HepG2 (cell line): ENCODE data around the gene CMTM3. TPM values are rescaled to one million over a fixed set of nuclear protein-coding genes. Genes with fewer than 3 reads are reported as not detected.

Source experiments
- ATF3 ChIP-seq: sonication (generic); formaldehyde crosslinking; IDR thresholded peaks from 2 replicates; pipeline ENCODE4 v1.4.0; 2020; ENCODE audit warnings: missing genetic modification reagents
- GPN1 ChIP-seq: sonication (generic); formaldehyde crosslinking; IDR thresholded peaks from 2 replicates; pipeline ENCODE4 v1.5.1; 2020; ENCODE audit warnings: missing genetic modification reagents, borderline replicate concordance
- JUNB ChIP-seq: sonication (generic); formaldehyde crosslinking; IDR thresholded peaks from 2 replicates; pipeline ENCODE4 v1.8.0; 2022; ENCODE audit warnings: missing genetic modification reagents, mild to moderate bottlenecking, borderline replicate concordance
- LCORL ChIP-seq, 2 experiments: fragments of 450-650 bp in 1 of 2; sonication (generic) in 1 of 2; formaldehyde crosslinking in 1 of 2; IDR thresholded peaks; 2 replicates each; pipeline versions ENCODE4 v1.5.0 to v1.6.1; 2017 to 2020; ENCODE audit warnings: antibody characterized with exemption in 1 of 2, missing genetic modification reagents in 1 of 2
- MTA3 ChIP-seq: sonication (generic); formaldehyde crosslinking; IDR thresholded peaks from 2 replicates; pipeline ENCODE4 v1.4.0; 2020; ENCODE audit warnings: missing genetic modification reagents
- PITX1 ChIP-seq: sonication (generic); formaldehyde crosslinking; IDR thresholded peaks from 2 replicates; pipeline ENCODE4 v1.5.1; 2020; ENCODE audit warnings: mild to moderate bottlenecking, missing genetic modification reagents
- SIN3B ChIP-seq: fragments of 150-350 bp; IDR thresholded peaks from 2 replicates; pipeline ENCODE4 v1.6.1; 2014; ENCODE audit warnings: low read length
- SP4 ChIP-seq: sonication (generic); formaldehyde crosslinking; IDR thresholded peaks from 2 replicates; pipeline ENCODE4 v1.8.1; 2023; ENCODE audit warnings: mild to moderate bottlenecking, missing genetic modification reagents
- ZNF160 ChIP-seq: sonication (generic); formaldehyde crosslinking; IDR thresholded peaks from 2 replicates; pipeline ENCODE4 v1.8.0; 2022; ENCODE audit warnings: mild to moderate bottlenecking, inconsistent platforms, missing genetic modification reagents
- ZNF207 ChIP-seq: fragments of 450-650 bp; IDR thresholded peaks from 2 replicates; pipeline ENCODE4 v1.6.1; 2016; ENCODE audit warnings: antibody characterized with exemption, borderline replicate concordance
- ZNF256 ChIP-seq: sonication (generic); formaldehyde crosslinking; conservative IDR thresholded peaks from 2 replicates; pipeline ENCODE4 v1.4.0; 2020; ENCODE audit warnings: missing genetic modification reagents
- ZNF274 ChIP-seq: sonication (generic); formaldehyde crosslinking; IDR thresholded peaks from 2 replicates; pipeline ENCODE4 v1.5.1; 2020; ENCODE audit warnings: mild to moderate bottlenecking, missing genetic modification reagents
- ZNF33B ChIP-seq: sonication (generic); formaldehyde crosslinking; IDR thresholded peaks from 2 replicates; pipeline ENCODE4 v1.5.1; 2020; ENCODE audit warnings: mild to moderate bottlenecking, missing genetic modification reagents
- ZNF580 ChIP-seq: IDR thresholded peaks from 2 replicates; pipeline ENCODE4 v1.6.1; 2016; ENCODE audit warnings: low read depth, borderline replicate concordance
- ZNF609 ChIP-seq: sonication (generic); formaldehyde crosslinking; IDR thresholded peaks from 2 replicates; pipeline ENCODE4 v1.4.0; 2020; ENCODE audit warnings: mild to moderate bottlenecking, missing genetic modification reagents, borderline replicate concordance
- ZNF878 ChIP-seq: sonication (generic); formaldehyde crosslinking; IDR thresholded peaks from 2 replicates; pipeline ENCODE4 v1.8.1; 2023; ENCODE audit warnings: mild to moderate bottlenecking, missing genetic modification reagents, moderate library complexity
- ZSCAN20 ChIP-seq: sonication (generic); formaldehyde crosslinking; IDR thresholded peaks from 2 replicates; pipeline ENCODE4 v1.4.0; 2020; ENCODE audit warnings: missing genetic modification reagents, mild to moderate bottlenecking, borderline replicate concordance
- polyA plus RNA-seq, 8 experiments: library from polyadenylated mRNA; depleted of rRNA in 3 of 8; stranded (reverse) in 7 of 8; unstranded in 1 of 8; fragments of >200 nt; fragmentation: Illumina TruSeq in 4 of 8; extraction: Trizol in 4 of 8; gene quantifications; 2 replicates each; pipeline versions ENCODE4 v1.2.1 to v1.2.3, GENCODE V29; 2011 to 2016; ENCODE audit warnings: low read depth in 4 of 8, missing spikeins in 1 of 8, mixed read lengths in 1 of 8; ENCODE audit not compliant: insufficient read depth in 1 of 8
- total RNA-seq, 5 experiments: library from RNA; depleted of rRNA; stranded (reverse); fragments of >200 nt; fragmentation: Illumina TruSeq; extraction: Trizol; gene quantifications; 2 replicates each; pipeline ENCODE4 v1.2.3, GENCODE V29; 2016; ENCODE audit warnings: low read depth in 1 of 5
- TF ChIP-seq, protein P1 (sequence below): sonication (generic); formaldehyde crosslinking; IDR thresholded peaks from 2 replicates; pipeline ENCODE4 v1.4.0; 2020; ENCODE audit warnings: mild to moderate bottlenecking, missing genetic modification reagents
- TF ChIP-seq, protein P2 (sequence below): sonication (generic); formaldehyde crosslinking; IDR thresholded peaks from 2 replicates; pipeline ENCODE4 v1.8.1; 2023; ENCODE audit warnings: mild to moderate bottlenecking, missing genetic modification reagents
- TF ChIP-seq, protein P3 (sequence below): sonication (generic); formaldehyde crosslinking; conservative IDR thresholded peaks from 2 replicates; pipeline ENCODE4 v1.4.0; 2020; ENCODE audit warnings: missing genetic modification reagents

Gene CMTM3
- total and polyA plus RNA-seq, 2 of the 13 experiments (the other 11 are each of a cell fraction or from before 2014, with no cell fraction given), result 29.2 to 48.7 TPM

- TF ChIP-seq ATF3 (CRISPR knock-in tag) (peak; percentile 84), ZNF274 (no peak), ZNF207 (no peak), JUNB (CRISPR knock-in tag) (no peak), LCORL (IDR thresholded peaks at IDR 0.05) (no peak), LCORL (CRISPR knock-in tag; IDR thresholded peaks at IDR 0.05) (peak; percentile 44; the same call in 1 of the 2 replicates), SIN3B (no peak), ZNF160 (CRISPR knock-in tag) (no peak), ZNF256 (CRISPR knock-in tag) (no peak), MTA3 (no peak), SP4 (CRISPR knock-in tag) (no peak), ZNF33B (CRISPR knock-in tag) (no peak), ZNF580 (CRISPR knock-in tag) (no peak), ZNF878 (no peak), ZSCAN20 (CRISPR knock-in tag) (no peak), ZNF609 (CRISPR knock-in tag) (no peak), PITX1 (CRISPR knock-in tag) (peak; percentile 22; the same call in 1 of the 2 replicates), GPN1 (CRISPR knock-in tag) (no peak)
- TF ChIP-seq, protein P1, sequence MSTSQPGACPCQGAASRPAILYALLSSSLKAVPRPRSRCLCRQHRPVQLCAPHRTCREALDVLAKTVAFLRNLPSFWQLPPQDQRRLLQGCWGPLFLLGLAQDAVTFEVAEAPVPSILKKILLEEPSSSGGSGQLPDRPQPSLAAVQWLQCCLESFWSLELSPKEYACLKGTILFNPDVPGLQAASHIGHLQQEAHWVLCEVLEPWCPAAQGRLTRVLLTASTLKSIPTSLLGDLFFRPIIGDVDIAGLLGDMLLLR (CRISPR knock-in tag), result no peak
- TF ChIP-seq, protein P2, sequence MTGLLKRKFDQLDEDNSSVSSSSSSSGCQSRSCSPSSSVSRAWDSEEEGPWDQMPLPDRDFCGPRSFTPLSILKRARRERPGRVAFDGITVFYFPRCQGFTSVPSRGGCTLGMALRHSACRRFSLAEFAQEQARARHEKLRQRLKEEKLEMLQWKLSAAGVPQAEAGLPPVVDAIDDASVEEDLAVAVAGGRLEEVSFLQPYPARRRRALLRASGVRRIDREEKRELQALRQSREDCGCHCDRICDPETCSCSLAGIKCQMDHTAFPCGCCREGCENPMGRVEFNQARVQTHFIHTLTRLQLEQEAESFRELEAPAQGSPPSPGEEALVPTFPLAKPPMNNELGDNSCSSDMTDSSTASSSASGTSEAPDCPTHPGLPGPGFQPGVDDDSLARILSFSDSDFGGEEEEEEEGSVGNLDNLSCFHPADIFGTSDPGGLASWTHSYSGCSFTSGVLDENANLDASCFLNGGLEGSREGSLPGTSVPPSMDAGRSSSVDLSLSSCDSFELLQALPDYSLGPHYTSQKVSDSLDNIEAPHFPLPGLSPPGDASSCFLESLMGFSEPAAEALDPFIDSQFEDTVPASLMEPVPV, result no peak
- TF ChIP-seq, protein P3, sequence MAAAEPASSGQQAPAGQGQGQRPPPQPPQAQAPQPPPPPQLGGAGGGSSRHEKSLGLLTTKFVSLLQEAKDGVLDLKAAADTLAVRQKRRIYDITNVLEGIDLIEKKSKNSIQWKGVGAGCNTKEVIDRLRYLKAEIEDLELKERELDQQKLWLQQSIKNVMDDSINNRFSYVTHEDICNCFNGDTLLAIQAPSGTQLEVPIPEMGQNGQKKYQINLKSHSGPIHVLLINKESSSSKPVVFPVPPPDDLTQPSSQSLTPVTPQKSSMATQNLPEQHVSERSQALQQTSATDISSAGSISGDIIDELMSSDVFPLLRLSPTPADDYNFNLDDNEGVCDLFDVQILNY, result no peak
Measured at GRCh38 chr16:66640724-66641314, 36.3 kb downstream of the CMTM3 start (continued).
